ENCODE results near the gene DIP2B. TPM values are rescaled to one million over a fixed set of nuclear protein-coding genes. Genes with fewer than 3 reads are reported as not detected.

DIP2B gene
- total RNA-seq, 1 experiment from 2014 or later, result 20.0 TPM

DNA sequence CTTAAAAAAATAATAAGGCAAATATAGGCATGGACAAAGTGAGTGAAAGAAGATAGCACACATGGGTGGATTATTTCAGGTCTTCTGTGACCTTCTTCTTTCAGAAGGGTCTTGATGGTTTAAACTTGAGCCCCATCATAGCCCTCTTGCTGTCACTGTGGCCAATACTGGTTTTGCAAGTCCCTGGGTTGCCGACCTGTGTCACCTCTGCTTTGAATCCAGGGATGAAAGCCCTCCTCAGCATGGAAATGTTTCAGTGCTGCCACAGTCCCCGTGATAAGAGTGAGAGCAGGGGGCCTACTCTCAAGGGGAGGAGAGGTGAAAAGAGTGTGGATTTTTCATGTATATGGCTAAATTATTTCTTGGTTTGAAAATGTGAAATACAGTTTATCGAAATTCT, 228.9 kb downstream of the DIP2B start:
- no peaks in the 10 kb centered on the region for H3K27me3 Mint-ChIP-seq (ENCODE audit: low read depth)
- Histone ChIP-seq H3K18ac (ENCODE audit: insufficient read length, low read depth, low read length) (no peak overlapping the region), H4K20me1 (ENCODE audit: control insufficient read depth, insufficient read depth, insufficient read length) (no peaks in the 10 kb centered on the region), H3K27me3 (ENCODE audit: insufficient read depth, low read length) (no peaks in the 10 kb centered on the region), H3K9me3 (ENCODE audit: control insufficient read depth, low read depth, low read length) (no peaks in the 10 kb centered on the region), H4K91ac (ENCODE audit: insufficient read length, low read depth, low read length) (no peak overlapping the region), H2AFZ (ENCODE audit: low read length) (no peak overlapping the region), H3K56ac (ENCODE audit: insufficient read length, low read depth, low read length) (no peak overlapping the region), H3K4me2 (ENCODE audit: insufficient read depth, insufficient read length, low read length) (no peak overlapping the region), H3K79me1 (ENCODE audit: insufficient read depth, low read depth, low read length, poor library complexity, severe bottlenecking) (no peaks in the 10 kb centered on the region), H2BK5ac (ENCODE audit: insufficient read length, low read length) (no peak overlapping the region), H4K5ac (ENCODE audit: insufficient read length, low read depth, low read length) (no peak overlapping the region), H3K79me2 (ENCODE audit: insufficient read depth, low read length) (no peaks in the 10 kb centered on the region), H2BK120ac (ENCODE audit: low read depth, low read length, poor library complexity, severe bottlenecking) (no peak overlapping the region), H3K14ac (ENCODE audit: insufficient read depth, low read length) (no peak overlapping the region), H2BK15ac (ENCODE audit: low read depth, low read length) (no peak overlapping the region), H3K4ac (ENCODE audit: low read depth, low read length) (no peak overlapping the region), H2AK5ac (ENCODE audit: insufficient read length, low read length) (no peak overlapping the region), H3K4me1 (ENCODE audit: insufficient read depth, low read length) (no peaks in the 10 kb centered on the region), H3K23me2 (ENCODE audit: insufficient read length, low read depth, low read length, poor library complexity, severe bottlenecking) (no peaks in the 10 kb centered on the region), H3K9ac (ENCODE audit: extremely low read depth, insufficient read length, low read length) (no peak overlapping the region), H3K27ac (ENCODE audit: insufficient read length, low read depth, low read length) (no peak overlapping the region), H2BK20ac (ENCODE audit: low read depth, low read length, poor library complexity, severe bottlenecking) (no peak overlapping the region), H4K8ac (replicated peaks; ENCODE audit: insufficient read length, low read depth, low read length) (no peak overlapping the region), H3K23ac (ENCODE audit: insufficient read length, low read depth, low read length) (no peak overlapping the region), H3T11ph (ENCODE audit: low read length) (no peak overlapping the region), H2BK12ac (ENCODE audit: insufficient read length, low read depth, low read length) (no peak overlapping the region)
- H3K36me3 Mint-ChIP-seq (ENCODE audit: insufficient read depth in 1 of 3, low read depth in 3 of 3), result peaks cover 19 to 58% (median 56%) of the 10 kb centered on the region in 3 experiments; a peak in 6 of 7 replicates
- TF ChIP-seq, protein P1, sequence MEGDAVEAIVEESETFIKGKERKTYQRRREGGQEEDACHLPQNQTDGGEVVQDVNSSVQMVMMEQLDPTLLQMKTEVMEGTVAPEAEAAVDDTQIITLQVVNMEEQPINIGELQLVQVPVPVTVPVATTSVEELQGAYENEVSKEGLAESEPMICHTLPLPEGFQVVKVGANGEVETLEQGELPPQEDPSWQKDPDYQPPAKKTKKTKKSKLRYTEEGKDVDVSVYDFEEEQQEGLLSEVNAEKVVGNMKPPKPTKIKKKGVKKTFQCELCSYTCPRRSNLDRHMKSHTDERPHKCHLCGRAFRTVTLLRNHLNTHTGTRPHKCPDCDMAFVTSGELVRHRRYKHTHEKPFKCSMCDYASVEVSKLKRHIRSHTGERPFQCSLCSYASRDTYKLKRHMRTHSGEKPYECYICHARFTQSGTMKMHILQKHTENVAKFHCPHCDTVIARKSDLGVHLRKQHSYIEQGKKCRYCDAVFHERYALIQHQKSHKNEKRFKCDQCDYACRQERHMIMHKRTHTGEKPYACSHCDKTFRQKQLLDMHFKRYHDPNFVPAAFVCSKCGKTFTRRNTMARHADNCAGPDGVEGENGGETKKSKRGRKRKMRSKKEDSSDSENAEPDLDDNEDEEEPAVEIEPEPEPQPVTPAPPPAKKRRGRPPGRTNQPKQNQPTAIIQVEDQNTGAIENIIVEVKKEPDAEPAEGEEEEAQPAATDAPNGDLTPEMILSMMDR (conservative IDR thresholded peaks at IDR 0.05), result no peak
- no peaks in the 10 kb centered on the region for H3K9me3 Mint-ChIP-seq
- H3K4me1 Mint-ChIP-seq, result no peaks in the 10 kb centered on the region
- no peak overlapping the region for H3K4me3 Mint-ChIP-seq
- no CpG with 5 or more reads among the region's 3 CpGs for WGBS (ENCODE audit: extremely low coverage, insufficient read length, low lambda C conversion rate)
- no peak overlapping the region; a peak in 1 of 7 replicates for H3K27ac Mint-ChIP-seq
- DNase-seq, result no peak

Measured in H9 (cell line).